Measurements from ENCODE around the gene FAR2. TPM values are rescaled to one million over a fixed set of nuclear protein-coding genes. Genes with fewer than 3 reads are reported as not detected.

FAR2 gene
- polyA plus RNA-seq, 1 of the 3 experiments (the other 2 are of a cell fraction), result 7.4 TPM

GRCh38 chr12:29228474-29229157, 79.5 kb downstream of the FAR2 start:
- peaks cover 0 to 5% of the 10 kb centered on the region in 2 experiments; a peak in 3 of 4 replicates for H3K4me1 ChIP-seq (ENCODE audit: control insufficient read depth in 1 of 2, insufficient read depth in 2 of 2, low read depth in 1 of 2, low read length in 1 of 2)
- 60% methylated on average over 9 of the region's 9 CpGs for WGBS (ENCODE audit: low lambda C conversion rate)
- H2AFZ ChIP-seq (ENCODE audit: low read depth), result no peak overlapping the region
- no peak overlapping the region for H3K4me2 ChIP-seq
- ChIA-PET CTCF (no interaction called here), POLR2A (no interaction called here)
- TF ChIP-seq SIN3A (IDR thresholded peaks at IDR 0.05; ENCODE audit: borderline replicate concordance, low read depth, low read length) (no peak), MAX (IDR thresholded peaks at IDR 0.05; ENCODE audit: low read depth) (no peak), NFIC (IDR thresholded peaks at IDR 0.05; ENCODE audit: borderline replicate concordance) (no peak), FOXJ3 (CRISPR knock-in tag; IDR thresholded peaks at IDR 0.05) (no peak), RFX5 (IDR thresholded peaks at IDR 0.05; ENCODE audit: low read length) (no peak), EZH2phosphoT487 (IDR thresholded peaks at IDR 0.05; ENCODE audit: borderline replicate concordance, low read depth) (no peak), MXI1 (IDR thresholded peaks at IDR 0.05; ENCODE audit: low read depth, low read length) (no peak), PBX3 (IDR thresholded peaks at IDR 0.05) (no peak), TAF1 (IDR thresholded peaks at IDR 0.05; ENCODE audit: borderline replicate concordance, low read depth, low read length) (no peak), FOXM1 (IDR thresholded peaks at IDR 0.05; ENCODE audit: low read depth) (no peak), SMC3 (IDR thresholded peaks at IDR 0.05; ENCODE audit: low read depth, low read length) (no peak), GATA2 (CRISPR knock-in tag; IDR thresholded peaks at IDR 0.05) (no peak), TEAD4 (IDR thresholded peaks at IDR 0.05; ENCODE audit: borderline replicate concordance, insufficient read depth) (no peak), ZBTB33 (IDR thresholded peaks at IDR 0.05; ENCODE audit: borderline replicate concordance, low read depth) (no peak), TCF12 (IDR thresholded peaks at IDR 0.05) (no peak), USF1 (IDR thresholded peaks at IDR 0.05; ENCODE audit: borderline replicate concordance, low read depth) (no peak), RCOR1 (IDR thresholded peaks at IDR 0.05; ENCODE audit: low read length) (no peak), EP300 (IDR thresholded peaks at IDR 0.05; ENCODE audit: borderline replicate concordance in 1 of 2, low read depth in 1 of 2, low read length in 1 of 2) (no peak), RXRA (IDR thresholded peaks at IDR 0.05; ENCODE audit: borderline replicate concordance, low read depth) (no peak), FOSL2 (IDR thresholded peaks at IDR 0.05; ENCODE audit: borderline replicate concordance, low read depth) (no peak)
- H4K20me1 ChIP-seq (ENCODE audit: insufficient read depth), result no peaks in the 10 kb centered on the region
- H3F3A ChIP-seq (replicated peaks; ENCODE audit: insufficient read depth), result no peaks in the 10 kb centered on the region
- H3K9me2 ChIP-seq, result no peaks in the 10 kb centered on the region
- H3K9me3 ChIP-seq, result no peaks in the 10 kb centered on the region
- H3K36me3 ChIP-seq (replicated peaks in 1 of 2; ENCODE audit: control insufficient read depth in 1 of 2, insufficient read depth in 2 of 2, low read length in 1 of 2), result no peaks in the 10 kb centered on the region
- no peak overlapping the region for H3K9ac ChIP-seq
- no peak overlapping the region for H3K27ac ChIP-seq (ENCODE audit: low read depth in 2 of 2, low read length in 1 of 2)
- no peaks in the 10 kb centered on the region for H3K79me2 ChIP-seq (ENCODE audit: insufficient read depth)
- H3K27me3 ChIP-seq (ENCODE audit: insufficient read depth), result no peaks in the 10 kb centered on the region
- no peak overlapping the region for H3K4me3 ChIP-seq (ENCODE audit: low read depth in 2 of 2, low read length in 1 of 2)
- no peak for DNase-seq
